H9 (cell line): Measurements from ENCODE around the gene ME3. TPM values are rescaled to one million over a fixed set of nuclear protein-coding genes. Genes with fewer than 3 reads are reported as not detected.

Source experiments
- DNase-seq: peaks from one replicate; pipeline ENCODE4 v3.0.0-alpha.2; 2017
- H2AFZ ChIP-seq: one replicate; pipeline ENCODE4 v1.6.1; 2013; ENCODE audit warnings: mild to moderate bottlenecking, low read length, control low read depth, moderate library complexity
- H2AK5ac ChIP-seq: 2 replicates; pipeline ENCODE4 v1.6.1; 2013; ENCODE audit warnings: low read length, control low read depth, mixed read lengths; ENCODE audit not compliant: insufficient read length
- H2BK120ac ChIP-seq: one replicate; pipeline ENCODE4 v1.6.1; 2013; ENCODE audit warnings: low read depth, mild to moderate bottlenecking, low read length, control low read depth, inconsistent platforms; ENCODE audit not compliant: poor library complexity, severe bottlenecking
- H2BK12ac ChIP-seq: 2 replicates; pipeline ENCODE4 v1.6.1; 2013; ENCODE audit warnings: low read length, control low read depth, mixed read lengths, low read depth; ENCODE audit not compliant: insufficient read length
- H2BK15ac ChIP-seq: 2 replicates; pipeline ENCODE4 v1.6.1; 2013; ENCODE audit warnings: low read depth, low read length, control low read depth
- H2BK20ac ChIP-seq: one replicate; pipeline ENCODE4 v1.6.1; 2013; ENCODE audit warnings: low read depth, mild to moderate bottlenecking, low read length, control low read depth, inconsistent platforms; ENCODE audit not compliant: poor library complexity, severe bottlenecking
- H2BK5ac ChIP-seq: 2 replicates; pipeline ENCODE4 v1.6.1; 2013; ENCODE audit warnings: low read length, control low read depth, mixed read lengths; ENCODE audit not compliant: insufficient read length
- H3K14ac ChIP-seq: 2 replicates; pipeline ENCODE4 v1.6.1; 2013; ENCODE audit warnings: low read length, control low read depth; ENCODE audit not compliant: insufficient read depth
- H3K18ac ChIP-seq: 2 replicates; pipeline ENCODE4 v1.6.1; 2013; ENCODE audit warnings: low read depth, mild to moderate bottlenecking, mixed read lengths, low read length, control low read depth; ENCODE audit not compliant: insufficient read length
- H3K23ac ChIP-seq: 2 replicates; pipeline ENCODE4 v1.6.1; 2013; ENCODE audit warnings: low read length, control low read depth, mixed read lengths, low read depth; ENCODE audit not compliant: insufficient read length
- H3K23me2 ChIP-seq: 2 replicates; pipeline ENCODE4 v1.6.1; 2013; ENCODE audit warnings: low read depth, mild to moderate bottlenecking, mixed read lengths, low read length, control low read depth; ENCODE audit not compliant: insufficient read length, poor library complexity, severe bottlenecking
- H3K27ac ChIP-seq: 2 replicates; pipeline ENCODE4 v1.5.1; 2013; ENCODE audit warnings: low read length, control low read depth, mixed read lengths, low read depth; ENCODE audit not compliant: insufficient read length
- H3K27me3 ChIP-seq: 2 replicates; pipeline ENCODE4 v1.6.1; 2013; ENCODE audit warnings: low read length, control low read depth, inconsistent platforms; ENCODE audit not compliant: insufficient read depth
- H3K4ac ChIP-seq: 2 replicates; pipeline ENCODE4 v1.6.1; 2013; ENCODE audit warnings: low read depth, mild to moderate bottlenecking, control low read depth, inconsistent platforms, low read length, moderate library complexity
- H3K4me1 ChIP-seq: 2 replicates; pipeline ENCODE4 v1.6.1; 2013; ENCODE audit warnings: low read length, control low read depth, inconsistent platforms; ENCODE audit not compliant: insufficient read depth
- H3K4me2 ChIP-seq: 2 replicates; pipeline ENCODE4 v1.6.1; 2013; ENCODE audit warnings: low read length, control low read depth, mixed read lengths; ENCODE audit not compliant: insufficient read length, insufficient read depth
- H3K56ac ChIP-seq: 2 replicates; pipeline ENCODE4 v1.6.1; 2013; ENCODE audit warnings: low read depth, mild to moderate bottlenecking, mixed read lengths, low read length, control low read depth; ENCODE audit not compliant: insufficient read length
- H3K79me1 ChIP-seq: 2 replicates; pipeline ENCODE4 v1.6.1; 2013; ENCODE audit warnings: low read depth, mild to moderate bottlenecking, moderate library complexity, low read length, control low read depth, inconsistent platforms; ENCODE audit not compliant: insufficient read depth, poor library complexity, severe bottlenecking
- H3K79me2 ChIP-seq: 2 replicates; pipeline ENCODE4 v1.6.1; 2013; ENCODE audit warnings: low read length, control low read depth, inconsistent platforms; ENCODE audit not compliant: insufficient read depth
- H3K9ac ChIP-seq: 2 replicates; pipeline ENCODE4 v1.6.1; 2013; ENCODE audit warnings: low read length, control low read depth, mixed read lengths; ENCODE audit not compliant: insufficient read length; ENCODE audit errors: extremely low read depth
- H3K9me3 ChIP-seq: one replicate; pipeline ENCODE4 v1.6.1; 2013; ENCODE audit warnings: low read depth, low read length, inconsistent platforms; ENCODE audit not compliant: control insufficient read depth
- H3T11ph ChIP-seq: one replicate; pipeline ENCODE4 v1.6.1; 2013; ENCODE audit warnings: mild to moderate bottlenecking, low read length, control low read depth, inconsistent platforms
- H4K20me1 ChIP-seq: one replicate; pipeline ENCODE4 v1.6.1; 2013; ENCODE audit not compliant: control insufficient read depth, insufficient read length, insufficient read depth
- H4K5ac ChIP-seq: 2 replicates; pipeline ENCODE4 v1.6.1; 2013; ENCODE audit warnings: low read depth, mild to moderate bottlenecking, mixed read lengths, low read length, control low read depth; ENCODE audit not compliant: insufficient read length
- H4K8ac ChIP-seq: replicated peaks from 2 replicates; pipeline ENCODE4 v1.6.1; 2013; ENCODE audit warnings: low read length, control low read depth, mixed read lengths, low read depth; ENCODE audit not compliant: insufficient read length
- H4K91ac ChIP-seq: 2 replicates; pipeline ENCODE4 v1.6.1; 2013; ENCODE audit warnings: low read depth, mild to moderate bottlenecking, moderate library complexity, mixed read lengths, low read length, control low read depth; ENCODE audit not compliant: insufficient read length
- H3K27ac Mint-ChIP-seq, 3 experiments: 2 replicates in 2 of 3; 3 replicates in 1 of 3; pipeline ENCODE4 v1.8.0; 2020 to 2021; ENCODE audit warnings: mixed read lengths in 3 of 3, mild to moderate bottlenecking in 1 of 3, moderate library complexity in 1 of 3
- H3K27me3 Mint-ChIP-seq: 2 replicates; pipeline ENCODE4 v1.8.0; 2021; ENCODE audit warnings: low read depth, mild to moderate bottlenecking, moderate library complexity, mixed read lengths
- H3K36me3 Mint-ChIP-seq, 3 experiments: 2 replicates in 2 of 3; 3 replicates in 1 of 3; pipeline ENCODE4 v1.8.0; 2020 to 2021; ENCODE audit warnings: low read depth in 3 of 3, mixed read lengths in 3 of 3; ENCODE audit not compliant: insufficient read depth in 1 of 3
- H3K4me1 Mint-ChIP-seq, 2 experiments: 2 replicates each; pipeline ENCODE4 v1.8.0; 2020; ENCODE audit warnings: mixed read lengths in 2 of 2
- H3K4me3 Mint-ChIP-seq, 2 experiments: 2 replicates in 1 of 2; 3 replicates in 1 of 2; pipeline ENCODE4 v1.8.0; 2020 to 2021; ENCODE audit warnings: mild to moderate bottlenecking in 2 of 2, mixed read lengths in 2 of 2, moderate library complexity in 1 of 2
- H3K9me3 Mint-ChIP-seq, 2 experiments: 2 replicates in 1 of 2; 3 replicates in 1 of 2; pipeline ENCODE4 v1.8.0; 2020; ENCODE audit warnings: mild to moderate bottlenecking in 2 of 2, mixed read lengths in 2 of 2, moderate library complexity in 1 of 2
- WGBS: extraction: QIAGEN DNeasy Blood & Tissue Kit; methylation state at CpG from one replicate; pipeline ENCODE4 v1.1.7; 2013; ENCODE audit warnings: missing lambda C conversion rate, low lambda C conversion rate, mixed read lengths; ENCODE audit not compliant: insufficient read length; ENCODE audit errors: extremely low coverage; 5-methylcytosine and 5-hydroxymethylcytosine counted together
- total RNA-seq: library from RNA; stranded (reverse); gene quantifications from 2 replicates; pipeline ENCODE4 v1.2.1, GENCODE V29; 2021
- TF ChIP-seq, protein P1 (sequence below): fragments of 200-600 bp; sonication (generic); conservative IDR thresholded peaks from 3 replicates; pipeline ENCODE4 v1.8.0; 2021; ENCODE audit warnings: antibody characterized with exemption, mild to moderate bottlenecking

The ME3 gene
- total RNA-seq, 1 experiment from 2014 or later: 2.8 TPM

DNA sequence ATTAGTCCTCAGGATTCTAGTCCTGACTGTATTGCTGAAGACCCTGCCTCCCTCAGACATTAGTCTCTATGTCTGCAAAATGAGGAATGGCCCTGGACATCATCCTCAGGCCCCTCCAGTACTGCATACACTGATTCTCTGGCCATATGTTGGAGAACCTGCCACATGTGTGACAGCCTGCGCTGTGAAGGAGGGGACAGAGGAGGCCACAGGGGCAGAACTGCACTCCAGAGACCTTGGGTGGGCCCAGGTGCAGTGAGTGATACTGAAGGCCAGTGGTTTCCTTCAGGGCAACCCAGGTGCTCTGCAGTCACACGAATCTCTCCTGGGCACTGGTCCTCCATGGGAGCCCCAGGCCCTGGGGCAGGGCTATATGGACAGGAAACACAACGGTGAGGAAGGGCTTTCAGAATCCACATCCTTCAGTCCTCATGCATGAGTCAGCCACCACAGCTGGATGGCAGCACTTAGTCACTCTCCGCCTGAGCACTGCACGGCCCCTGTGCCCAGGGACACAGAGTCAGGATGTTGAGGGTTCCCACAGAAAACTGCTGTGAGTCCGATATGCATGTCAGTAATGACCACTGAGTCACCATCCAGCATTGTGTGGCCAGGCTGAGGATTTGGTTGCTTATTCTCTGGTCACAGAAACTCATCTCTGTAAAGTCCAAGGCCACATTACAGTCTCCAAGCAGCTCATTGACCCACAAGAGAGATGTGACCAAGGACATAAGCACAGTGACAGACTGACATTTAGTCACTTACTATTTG lies 39.7 kb downstream of the ME3 start:
- peak overlapping the region in 2 of 3 experiments; percentile 25 to 81; a peak in 2 of 7 replicates for H3K27ac Mint-ChIP-seq
- Histone ChIP-seq H4K20me1 (no peaks in the 10 kb centered on the region), H4K91ac (no peak overlapping the region), H3K9me3 (no peaks in the 10 kb centered on the region), H3K56ac (no peak overlapping the region), H2BK15ac (no peak overlapping the region), H4K8ac (no peak overlapping the region), H3K9ac (no peak overlapping the region), H3K27me3 (no peaks in the 10 kb centered on the region), H3K27ac (no peak overlapping the region), H3K23me2 (no peaks in the 10 kb centered on the region), H2BK12ac (no peak overlapping the region), H3K23ac (no peak overlapping the region), H3K79me1 (no peaks in the 10 kb centered on the region), H2AFZ (no peak overlapping the region), H3K18ac (no peak overlapping the region), H4K5ac (no peak overlapping the region), H2BK5ac (no peak overlapping the region), H3T11ph (no peak overlapping the region), H2BK120ac (no peak overlapping the region), H2BK20ac (no peak overlapping the region), H3K4ac (no peak overlapping the region), H3K14ac (no peak overlapping the region), H3K79me2 (no peaks in the 10 kb centered on the region), H3K4me2 (no peak overlapping the region), H2AK5ac (no peak overlapping the region), H3K4me1 (no peaks in the 10 kb centered on the region)
- TF ChIP-seq, protein P1, sequence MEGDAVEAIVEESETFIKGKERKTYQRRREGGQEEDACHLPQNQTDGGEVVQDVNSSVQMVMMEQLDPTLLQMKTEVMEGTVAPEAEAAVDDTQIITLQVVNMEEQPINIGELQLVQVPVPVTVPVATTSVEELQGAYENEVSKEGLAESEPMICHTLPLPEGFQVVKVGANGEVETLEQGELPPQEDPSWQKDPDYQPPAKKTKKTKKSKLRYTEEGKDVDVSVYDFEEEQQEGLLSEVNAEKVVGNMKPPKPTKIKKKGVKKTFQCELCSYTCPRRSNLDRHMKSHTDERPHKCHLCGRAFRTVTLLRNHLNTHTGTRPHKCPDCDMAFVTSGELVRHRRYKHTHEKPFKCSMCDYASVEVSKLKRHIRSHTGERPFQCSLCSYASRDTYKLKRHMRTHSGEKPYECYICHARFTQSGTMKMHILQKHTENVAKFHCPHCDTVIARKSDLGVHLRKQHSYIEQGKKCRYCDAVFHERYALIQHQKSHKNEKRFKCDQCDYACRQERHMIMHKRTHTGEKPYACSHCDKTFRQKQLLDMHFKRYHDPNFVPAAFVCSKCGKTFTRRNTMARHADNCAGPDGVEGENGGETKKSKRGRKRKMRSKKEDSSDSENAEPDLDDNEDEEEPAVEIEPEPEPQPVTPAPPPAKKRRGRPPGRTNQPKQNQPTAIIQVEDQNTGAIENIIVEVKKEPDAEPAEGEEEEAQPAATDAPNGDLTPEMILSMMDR: peak; percentile 50; the same call in 2 of the 3 replicates
- H3K36me3 Mint-ChIP-seq: no peaks in the 10 kb centered on the region; a peak in 1 of 7 replicates
- no peaks in the 10 kb centered on the region for H3K27me3 Mint-ChIP-seq
- peaks cover 4 to 12% of the 10 kb centered on the region in 2 experiments; a peak in 3 of 4 replicates for H3K4me1 Mint-ChIP-seq
- WGBS: no CpG with 5 or more reads among the region's 6 CpGs
- DNase-seq: peak; percentile 77
- no peaks in the 10 kb centered on the region; a peak in 1 of 5 replicates for H3K9me3 Mint-ChIP-seq
- H3K4me3 Mint-ChIP-seq: no peak overlapping the region
